GM03348 (cell line): ENCODE results near the gene PRKCE.
"Not testable (repeated sequence)": the region's sequence is repeated elsewhere in the genome, so short reads cannot be mapped to it uniquely, and the experiment has no call there.

Experiments
- DNase-seq: peaks from one replicate; pipeline ENCODE4 v3.0.0; 2012; ENCODE audit warnings: low spot score

The PRKCE gene

DNA sequence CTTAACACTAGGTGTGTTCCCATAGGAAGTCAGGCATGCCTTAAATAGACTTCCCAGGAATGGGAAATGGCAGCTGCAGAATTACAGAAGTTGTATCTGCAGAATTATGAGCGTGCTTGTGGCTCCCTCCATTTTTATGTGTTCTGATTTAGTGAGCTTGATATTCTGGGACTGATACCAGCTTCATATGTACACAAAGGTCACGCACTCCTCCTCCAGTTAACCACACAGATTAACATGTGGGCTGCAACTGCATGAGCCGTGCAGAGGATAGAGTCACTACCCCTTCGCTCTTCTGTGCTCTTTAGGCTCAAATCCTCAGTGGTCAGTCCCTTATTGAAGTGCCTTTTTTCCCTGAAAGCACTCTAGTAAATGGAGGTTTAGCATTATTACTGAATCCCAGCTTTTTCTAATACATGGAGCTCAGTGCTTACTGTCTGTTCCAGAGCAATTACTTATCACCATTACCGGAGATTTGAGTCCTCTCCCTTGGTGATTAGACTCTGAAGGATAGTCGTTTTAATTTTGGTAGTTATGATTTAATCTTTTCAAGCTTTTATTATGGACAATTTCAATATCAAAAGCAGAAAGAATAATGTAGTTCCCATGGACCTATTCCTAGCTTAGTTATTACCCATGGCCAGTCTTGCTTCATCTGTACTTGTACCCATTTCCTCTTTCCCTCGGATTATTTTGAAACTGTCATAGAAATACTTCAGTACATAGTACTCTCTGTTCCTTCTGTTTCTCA, 238.3 kb downstream of the PRKCE start:
- DNase-seq = no peak

GRCh38 chr2:45890371-45890646, 238.8 kb downstream of the PRKCE start:
- DNase-seq = not testable (repeated sequence)

DNA sequence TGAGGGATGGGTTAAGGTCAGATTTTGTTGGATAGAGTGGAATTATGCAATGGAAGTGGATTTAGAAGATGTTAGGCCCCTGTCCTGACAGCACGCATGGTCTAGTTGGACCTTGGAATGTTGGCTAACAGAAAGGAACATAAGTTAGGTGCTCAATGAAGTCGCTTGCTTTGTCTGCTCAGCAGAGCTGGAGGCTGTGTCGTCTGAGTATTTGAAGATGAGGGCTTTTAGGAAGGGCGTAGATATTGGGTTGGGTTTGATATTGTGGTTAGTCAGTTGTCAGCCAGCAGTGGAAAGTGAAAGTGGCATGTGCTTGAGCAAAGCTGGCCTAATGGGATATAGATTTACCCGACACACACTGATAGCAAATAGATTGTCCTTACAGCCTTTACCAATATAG, 239.3 kb downstream of the PRKCE start:
- DNase-seq = no peak

- no peak for DNase-seq
These were observed 240.4 kb downstream of the PRKCE start for GRCh38 chr2:45891719-45892424.

- DNase-seq = no peak
These were observed 240.9 kb downstream of the PRKCE start for GRCh38 chr2:45892425-45892745.

DNA sequence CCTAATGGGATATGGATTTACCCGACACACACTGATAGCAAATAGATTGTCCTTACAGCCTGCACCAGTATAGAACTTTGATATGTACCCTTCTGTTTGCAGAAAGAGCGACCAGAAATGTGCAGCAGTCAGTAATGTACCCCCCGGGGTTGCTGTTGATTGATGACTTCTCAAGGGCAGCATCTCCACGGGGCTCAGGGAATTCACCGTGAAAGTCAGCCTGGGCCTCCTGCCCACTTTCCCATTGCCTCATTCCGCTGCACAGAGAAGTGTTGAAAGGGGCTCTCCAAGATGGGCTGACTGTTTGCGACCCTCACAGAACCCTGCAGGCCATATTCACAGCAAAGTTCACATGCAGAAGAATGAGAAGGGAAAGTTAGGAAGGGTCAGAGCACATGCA, 241.3 kb downstream of the PRKCE start:
- DNase-seq = no peak

GRCh38 chr2:45894211-45894610, 242.7 kb downstream of the PRKCE start:
- no peak for DNase-seq

GRCh38 chr2:45895241-45895861, 243.9 kb downstream of the PRKCE start:
- peak; percentile 75 for DNase-seq

GRCh38 chr2:45896311-45896710, 244.8 kb downstream of the PRKCE start:
- peak; percentile 35 for DNase-seq

GRCh38 chr2:45897842-45898241, 246.4 kb downstream of the PRKCE start:
- DNase-seq = no peak

DNA sequence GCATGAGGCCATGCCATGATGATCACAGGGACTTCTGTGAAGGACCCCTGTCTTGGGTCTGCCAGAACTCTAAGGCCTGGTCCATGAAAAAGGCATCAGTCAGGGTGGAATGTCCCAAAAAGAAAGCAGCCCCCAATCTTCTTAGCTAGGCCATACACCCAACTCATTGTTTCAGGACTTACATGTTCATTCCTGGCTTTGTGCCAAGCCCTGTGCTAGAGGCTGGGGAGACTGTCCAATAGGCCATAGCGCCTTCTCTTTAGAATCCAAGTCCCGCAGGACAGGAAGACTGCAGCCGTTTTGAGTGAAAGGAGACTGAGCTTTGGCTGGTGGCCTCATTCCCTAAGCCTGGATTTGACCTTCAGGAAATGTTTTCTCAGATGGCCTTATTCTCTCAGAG, 247.3 kb downstream of the PRKCE start:
- DNase-seq = no peak

DNA sequence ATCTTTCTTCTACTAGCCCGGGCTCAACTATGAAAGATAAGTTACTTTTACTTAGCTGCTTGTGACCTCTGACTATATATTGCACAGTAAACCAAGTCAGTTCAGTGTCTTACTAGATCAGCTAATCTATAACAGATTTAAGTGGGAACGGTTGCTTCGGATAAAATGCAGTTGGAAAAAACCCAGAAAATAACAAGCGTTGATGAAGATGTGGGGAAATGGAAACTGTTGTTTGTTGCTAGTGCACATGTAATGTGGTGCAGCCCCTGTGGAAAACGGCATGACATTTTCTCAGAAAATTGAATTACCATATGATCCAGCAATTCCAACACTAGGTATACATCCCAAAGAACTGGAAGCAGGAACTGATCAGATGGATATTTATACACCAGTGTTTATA, 248.5 kb downstream of the PRKCE start:
- DNase-seq = no peak

DNA sequence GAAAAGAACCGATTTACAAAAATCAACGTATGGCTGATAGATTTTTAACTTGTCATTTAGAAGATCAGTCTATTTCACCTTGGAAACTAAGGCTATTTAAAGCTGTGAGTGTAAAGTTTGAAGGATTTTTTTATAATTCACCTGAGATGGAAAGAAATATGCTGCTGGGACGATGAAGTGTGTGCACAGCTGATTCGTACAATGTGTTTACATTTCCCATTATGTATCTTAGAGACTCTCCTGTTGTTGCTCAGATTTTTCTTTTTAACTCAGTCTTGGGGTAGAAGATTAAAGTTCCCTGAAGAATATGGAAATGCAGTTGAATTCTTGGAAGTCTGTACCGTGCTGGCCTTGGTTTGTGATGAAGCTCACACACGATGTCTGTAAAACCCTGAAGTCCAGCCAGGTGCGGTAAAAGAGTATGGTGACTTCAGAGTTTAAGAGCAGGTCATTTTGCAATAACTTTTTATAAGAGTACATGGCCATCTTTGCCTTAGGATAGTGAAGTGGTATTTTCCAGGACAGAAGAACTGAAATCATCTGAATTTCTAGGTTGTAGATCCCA, 250.1 kb downstream of the PRKCE start:
- no peak for DNase-seq

DNA sequence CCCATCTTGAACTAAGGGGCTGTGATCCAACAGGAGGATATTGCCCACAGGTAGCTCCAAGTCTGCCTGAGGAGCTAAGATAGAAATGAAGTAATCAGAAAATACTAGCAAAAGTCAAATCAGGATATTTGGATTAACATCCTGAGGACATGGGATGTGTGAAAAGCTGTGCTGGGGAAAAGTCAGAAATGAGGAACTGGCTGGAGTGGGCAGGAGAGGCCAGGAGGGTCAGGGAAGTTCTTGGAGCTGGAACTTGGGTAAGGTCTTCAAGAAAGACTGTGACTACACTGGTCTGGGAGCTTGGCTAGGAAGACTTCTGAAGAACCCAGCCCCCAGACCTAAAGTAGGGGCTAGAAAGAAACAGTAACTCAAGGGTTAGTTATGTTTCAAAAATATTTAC, 250.9 kb downstream of the PRKCE start:
- DNase-seq = no peak

GRCh38 chr2:45902781-45903375, 251.4 kb downstream of the PRKCE start:
- DNase-seq = no peak

- DNase-seq = peak; percentile 61
These were observed 252.9 kb downstream of the PRKCE start for GRCh38 chr2:45904267-45904945.

DNA sequence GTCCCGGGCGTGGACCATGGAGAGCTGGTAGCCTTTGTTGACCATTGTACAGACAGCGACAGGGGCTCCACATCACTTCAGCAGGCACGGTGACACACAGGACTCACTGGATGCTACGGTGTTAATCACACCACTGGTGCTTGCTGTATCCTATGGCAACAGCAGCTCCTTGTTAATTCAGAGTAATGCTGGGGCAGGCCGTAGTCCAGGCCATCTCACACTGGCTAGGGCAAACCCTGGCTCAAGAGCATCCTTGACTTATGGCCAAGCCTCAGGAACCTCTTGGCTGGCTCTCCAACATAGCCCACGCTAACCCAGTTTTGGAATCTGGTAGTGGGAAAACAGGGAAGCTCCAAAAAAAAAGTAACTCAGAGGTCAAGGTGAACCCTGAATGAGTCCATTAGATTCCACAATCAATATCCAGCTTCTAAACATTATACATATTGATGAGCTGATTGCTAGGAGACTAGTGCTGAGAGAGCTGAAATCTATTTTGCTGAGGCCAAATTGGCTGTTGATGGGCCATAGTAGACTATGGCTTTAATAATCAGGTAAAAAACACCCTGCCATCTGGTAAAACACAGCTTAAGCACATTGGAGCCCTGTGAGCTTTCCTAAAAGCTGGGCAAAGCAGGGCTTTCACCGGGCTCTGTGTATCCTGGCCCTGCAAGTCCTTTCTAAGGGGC, 253.6 kb downstream of the PRKCE start:
- no peak for DNase-seq

GRCh38 chr2:45905632-45905958, 254.1 kb downstream of the PRKCE start:
- DNase-seq = no peak

DNA sequence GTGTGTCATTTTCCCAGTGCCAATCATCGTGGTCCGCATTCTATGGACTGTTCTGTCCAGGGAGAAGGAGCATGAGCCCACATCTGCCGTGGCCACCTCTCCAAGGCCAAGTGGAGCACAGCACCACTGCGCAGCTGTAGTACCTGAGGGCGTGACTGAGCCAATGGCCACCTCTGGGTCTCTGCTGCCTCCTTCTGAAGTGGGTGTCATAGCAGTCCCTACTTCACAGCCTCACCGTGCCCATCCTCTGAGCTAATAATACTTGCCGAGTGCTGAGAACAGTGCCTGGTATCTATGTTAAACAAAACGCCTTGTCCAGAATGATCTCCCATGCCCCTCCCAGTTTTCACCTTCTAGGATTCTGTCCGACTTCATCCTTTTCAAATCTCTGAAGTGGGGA, 256.1 kb downstream of the PRKCE start:
- DNase-seq = no peak

DNA sequence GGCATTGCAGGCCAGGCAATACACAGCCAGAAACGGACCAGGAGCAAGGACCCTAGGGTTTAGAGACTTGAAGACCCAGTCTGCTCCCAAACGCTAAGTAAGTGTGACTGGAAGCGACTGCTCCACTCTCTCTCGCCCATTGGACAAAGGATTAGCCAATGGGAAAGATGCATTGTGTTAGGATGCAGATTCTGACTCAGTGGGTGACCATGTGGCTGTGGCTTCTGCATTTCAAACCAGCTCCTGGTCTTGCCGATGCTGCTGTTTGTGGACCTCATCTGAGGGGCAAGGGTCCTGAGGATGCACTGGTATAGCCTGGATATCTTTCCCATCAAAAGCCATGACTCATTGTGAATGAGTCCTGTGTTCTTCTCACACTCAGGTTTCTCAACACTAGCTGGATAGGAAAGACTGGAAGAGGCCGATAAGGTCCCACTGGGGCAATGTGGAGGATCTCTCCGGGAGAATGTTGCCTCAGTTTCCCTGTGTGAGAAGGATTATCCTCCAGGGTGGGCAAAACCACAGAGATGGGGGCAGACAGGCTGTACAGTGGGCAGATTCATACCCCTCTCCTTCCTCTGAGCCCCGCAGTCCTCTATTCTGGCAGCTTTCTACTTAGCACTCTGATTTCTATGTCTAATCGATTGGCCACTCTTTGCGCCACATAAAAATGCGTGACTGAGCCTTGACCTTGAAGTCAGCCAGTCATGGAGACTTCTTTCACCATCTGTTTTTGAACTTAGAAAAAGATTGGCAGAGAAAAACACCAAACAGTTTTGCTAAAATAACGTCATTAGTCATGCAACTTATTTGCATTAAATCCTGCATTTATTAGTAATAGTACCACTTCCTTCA, 257.1 kb downstream of the PRKCE start:
- DNase-seq = no peak

DNA sequence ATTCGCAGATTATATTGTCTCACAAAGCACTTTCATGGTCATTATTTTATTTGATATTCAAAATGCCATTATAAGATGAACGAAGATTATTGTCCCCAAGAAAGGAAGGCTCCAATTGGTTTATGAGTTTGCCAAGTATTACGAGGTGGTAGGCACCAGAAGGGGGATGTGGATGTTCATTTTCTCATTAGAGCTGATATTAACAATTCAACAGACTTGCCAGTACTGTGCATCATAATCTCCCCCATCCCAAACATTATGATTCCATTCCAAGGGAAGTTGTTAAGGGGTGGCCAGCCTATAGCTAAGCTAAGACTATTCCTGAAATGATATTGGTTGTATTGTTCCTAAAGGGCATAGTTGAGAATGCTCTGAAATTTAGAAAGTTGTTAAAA, 257.7 kb downstream of the PRKCE start:
- no peak for DNase-seq
